GM21360 (cell line): Measurements from ENCODE around the gene GTF3C5.
"Not testable (repeated sequence)": the region's sequence is repeated elsewhere in the genome, so short reads cannot be mapped to it uniquely, and the experiment has no call there.

ENCODE experiments used
- ATAC-seq: cut with Tn5 transposase; IDR thresholded peaks from one replicate; pipeline ENCODE4 v1.9.1; 2021; ENCODE audit warnings: mild to moderate bottlenecking, moderate library complexity; ENCODE audit not compliant: unreplicated experiment

The GTF3C5 gene

GRCh38 chr9:133051966-133052539 is 21.3 kb downstream of the GTF3C5 start:
- no peak for ATAC-seq

- ATAC-seq, result no peak
Observed at GRCh38 chr9:133054194-133054890, 23.5 kb downstream of the GTF3C5 start.

DNA sequence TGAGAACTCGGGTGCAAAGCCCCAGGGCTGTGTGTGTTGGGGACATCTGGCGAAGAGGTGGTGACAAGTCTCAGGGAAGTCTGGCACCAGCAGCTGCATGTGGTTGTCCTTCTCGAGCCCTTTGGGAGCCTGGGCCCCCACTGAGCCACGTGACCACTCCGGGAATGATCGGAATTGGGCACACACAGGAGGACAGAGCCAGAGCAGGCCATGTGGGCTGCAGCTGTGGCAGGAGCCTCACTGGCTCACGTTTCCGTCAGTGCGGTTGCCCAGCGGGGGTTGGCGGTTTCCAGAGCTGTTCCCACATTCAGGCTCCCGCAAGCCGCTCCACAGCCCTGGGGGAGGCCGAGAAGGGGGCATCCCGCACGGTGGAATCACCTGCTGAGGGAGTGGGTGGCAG is 24.2 kb downstream of the GTF3C5 start:
- no peak for ATAC-seq

DNA sequence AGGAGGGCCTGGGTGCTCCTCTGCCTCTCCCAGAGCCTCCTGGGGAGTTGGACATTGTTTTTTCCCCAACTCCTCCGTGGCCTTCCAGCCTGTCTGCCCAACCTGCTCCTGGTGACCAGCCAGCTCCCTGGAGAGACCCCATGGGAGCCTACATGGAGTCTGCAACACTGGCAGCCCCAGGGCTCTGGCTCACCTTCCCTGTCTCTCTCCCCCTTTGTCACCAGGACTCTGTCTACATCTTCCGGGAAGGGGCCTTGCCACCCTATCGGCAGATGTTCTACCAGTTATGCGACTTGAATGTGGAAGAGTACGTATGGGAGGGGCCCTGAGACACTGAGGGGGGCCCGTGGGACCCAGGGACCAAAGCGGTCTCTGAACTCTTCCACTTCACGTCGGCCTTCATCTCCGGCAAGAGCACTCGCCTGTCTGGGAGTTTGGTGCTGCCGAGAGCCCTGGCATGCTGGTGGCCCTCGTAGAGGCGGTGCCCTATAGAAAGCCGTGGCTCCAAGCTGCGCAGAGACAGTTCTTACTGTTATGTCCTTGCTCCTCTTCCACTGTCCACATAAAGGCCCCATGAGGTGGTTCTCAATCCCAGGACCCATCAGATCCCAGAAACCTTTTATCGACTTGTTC is 25.1 kb downstream of the GTF3C5 start:
- ATAC-seq, result no peak

DNA sequence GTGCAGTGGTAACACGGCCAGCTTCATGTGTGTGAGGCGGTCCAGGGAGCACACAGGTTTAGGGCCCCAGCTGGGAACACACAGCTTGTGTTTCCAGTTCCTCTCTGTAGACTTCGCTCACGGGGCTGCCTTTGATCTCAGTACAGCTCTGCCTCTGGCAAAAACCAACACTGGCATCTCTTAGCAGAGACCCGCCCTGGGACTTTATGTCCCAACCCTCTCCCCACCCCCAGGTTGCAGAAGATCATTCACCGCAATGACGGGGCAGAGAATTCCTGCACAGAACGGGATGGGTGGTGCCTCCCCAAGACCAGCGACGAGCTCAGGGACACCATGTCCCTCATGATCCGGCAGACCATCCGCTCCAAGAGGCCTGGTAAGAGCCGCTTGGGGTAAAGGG is 25.7 kb downstream of the GTF3C5 start:
- ATAC-seq, result no peak

GRCh38 chr9:133057006-133057405 is 26.2 kb downstream of the GTF3C5 start:
- no peak for ATAC-seq

- no peak for ATAC-seq
Observed at GRCh38 chr9:133057553-133057952, 26.8 kb downstream of the GTF3C5 start.

GRCh38 chr9:133058071-133058470 is 27.3 kb downstream of the GTF3C5 start:
- no peak for ATAC-seq

DNA sequence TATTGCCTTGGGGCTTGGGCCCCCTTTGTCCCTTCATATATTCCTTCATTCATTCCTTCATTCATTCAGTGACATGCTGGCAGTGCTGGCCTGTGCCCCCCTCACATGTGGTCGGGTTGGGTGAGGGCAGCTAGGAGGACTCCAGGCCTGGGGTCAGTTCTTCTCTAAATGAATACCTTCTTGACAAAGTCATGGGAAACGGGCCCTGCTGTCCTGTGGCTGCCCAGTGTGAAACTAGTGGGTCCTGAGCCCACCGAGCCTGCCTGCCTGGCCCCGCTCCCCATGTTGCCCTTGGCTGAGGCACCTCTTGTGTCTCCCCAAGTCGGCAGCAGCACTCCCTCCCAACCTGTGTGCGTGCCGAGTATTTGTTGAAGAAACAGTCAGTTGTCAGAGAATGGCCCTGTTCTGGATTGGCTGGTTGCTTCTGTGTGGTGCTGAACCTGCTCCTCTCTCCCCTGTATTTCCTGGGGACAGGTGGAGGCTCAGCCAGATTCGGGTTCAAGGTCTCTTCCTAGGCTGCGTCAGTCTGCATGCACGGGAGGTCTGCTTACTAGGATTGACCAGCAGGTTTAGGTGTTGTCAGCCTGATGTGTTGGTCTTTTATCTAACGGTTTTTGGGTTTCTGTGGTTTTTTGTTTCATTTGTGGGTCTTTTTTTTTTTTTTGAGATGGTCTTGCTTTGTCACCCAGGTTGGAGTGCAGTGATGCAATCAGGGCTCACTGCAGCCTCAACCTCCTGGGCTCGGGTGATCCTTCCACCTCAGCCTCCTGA is 27.9 kb downstream of the GTF3C5 start:
- ATAC-seq, result no peak

DNA sequence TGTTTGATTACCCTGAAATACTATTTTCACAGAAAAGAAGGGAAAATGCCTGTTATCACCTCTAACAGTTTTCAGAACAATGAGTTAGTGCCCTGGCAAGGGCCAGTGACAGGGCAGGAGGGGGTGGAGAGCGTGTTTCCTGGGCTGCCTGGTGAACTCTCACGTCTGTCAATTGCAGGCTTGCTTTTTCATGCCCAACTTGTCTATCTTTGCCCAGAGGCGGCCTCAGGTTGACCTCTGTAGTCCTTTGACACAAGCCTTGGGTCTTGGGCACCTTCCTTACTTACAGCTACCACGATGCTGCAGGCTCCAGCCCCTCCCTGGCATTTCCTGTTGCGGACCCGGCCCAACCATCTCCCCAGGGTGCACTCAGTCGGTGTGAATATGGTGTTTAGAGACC is 28.8 kb downstream of the GTF3C5 start:
- ATAC-seq, result no peak

GRCh38 chr9:133060417-133060841 is 29.6 kb downstream of the GTF3C5 start:
- ATAC-seq, result no peak

GRCh38 chr9:133061019-133061763 is 30.4 kb downstream of the GTF3C5 start:
- ATAC-seq, result not testable (repeated sequence)

GRCh38 chr9:133061764-133062145 is 31.0 kb downstream of the GTF3C5 start, which contains the start of gene CEL:
Gene CEL, plus strand, starts transcription at chr9:133061981. Its CDS starts 22 bp downstream, at chr9:133062003.
- not testable (repeated sequence) for ATAC-seq

DNA sequence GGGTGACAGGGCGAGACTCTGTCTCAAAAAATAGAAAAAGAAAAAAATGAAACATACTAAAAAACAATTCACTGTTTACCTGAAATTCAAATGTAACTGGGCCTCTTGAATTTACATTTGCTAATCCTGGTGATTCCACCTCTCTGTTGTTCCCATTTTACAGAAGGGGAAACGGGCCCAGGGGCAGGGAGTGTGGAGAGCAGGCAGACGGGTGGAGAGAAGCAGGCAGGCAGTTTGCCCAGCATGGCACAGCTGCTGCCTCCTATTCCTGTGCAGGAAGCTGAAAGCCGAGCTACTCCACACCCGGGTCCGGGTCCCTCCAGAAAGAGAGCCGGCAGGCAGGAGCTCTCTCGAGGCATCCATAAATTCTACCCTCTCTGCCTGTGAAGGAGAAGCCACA is 31.8 kb downstream of the GTF3C5 start:
- not testable (repeated sequence) for ATAC-seq

DNA sequence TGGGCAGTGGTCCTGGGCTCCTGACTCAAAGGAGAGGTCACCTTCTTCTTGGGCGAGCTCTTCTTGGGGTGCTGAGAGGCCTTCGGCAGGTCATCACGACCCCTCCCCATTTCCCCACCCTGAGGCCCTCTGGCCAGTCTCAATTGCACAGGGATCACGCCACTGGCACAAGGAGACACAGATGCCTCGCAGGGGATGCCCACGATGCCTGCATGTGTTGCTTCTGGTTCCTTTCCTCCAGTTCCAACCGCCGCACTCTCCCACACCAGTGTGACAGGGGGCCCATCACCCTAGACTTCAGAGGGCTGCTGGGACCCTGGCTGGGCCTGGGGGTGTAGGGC is 32.3 kb downstream of the GTF3C5 start:
- no peak for ATAC-seq

- ATAC-seq, result no peak
Observed at GRCh38 chr9:133063500-133064231, 32.9 kb downstream of the GTF3C5 start.

GRCh38 chr9:133064241-133065069 is 33.7 kb downstream of the GTF3C5 start:
- ATAC-seq, result no peak

- no peak for ATAC-seq
Observed at GRCh38 chr9:133065070-133065388, 34.2 kb downstream of the GTF3C5 start.

- ATAC-seq, result no peak
Observed at GRCh38 chr9:133066181-133066983, 35.6 kb downstream of the GTF3C5 start.
